ENCODE measurements around the gene ABCC5.

ABCC5 gene

DNA sequence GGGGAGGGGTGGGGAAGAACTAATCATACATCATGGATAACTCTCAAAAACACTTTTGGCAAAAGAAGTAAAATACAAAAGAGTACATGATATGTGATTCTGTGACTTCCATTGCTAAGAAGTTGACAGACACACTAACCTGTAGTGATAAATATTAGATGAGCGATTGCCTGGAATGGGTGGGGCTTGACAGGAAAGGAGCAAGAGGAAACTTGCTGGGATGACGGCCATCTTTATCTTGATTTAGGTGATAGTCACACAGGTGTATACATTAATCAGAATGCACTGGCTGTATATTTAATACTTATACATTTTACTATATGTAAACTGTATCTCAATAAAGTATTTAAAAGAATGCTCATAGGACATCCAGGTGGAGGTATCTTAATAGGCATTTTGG is 146.1 kb downstream of the ABCC5 start:
- TF ChIP-seq POLR2AphosphoS5 (IDR thresholded peaks at IDR 0.05; ENCODE audit: low read depth, low read length) (no peak), FOXP2 (optimal IDR thresholded peaks at IDR 0.05; ENCODE audit: borderline replicate concordance, extremely low read depth, extremely low read length, insufficient read depth) (no peak), SIN3A (IDR thresholded peaks at IDR 0.05; ENCODE audit: borderline replicate concordance, insufficient read depth, low read length) (no peak)
- TF ChIP-seq, protein P1, sequence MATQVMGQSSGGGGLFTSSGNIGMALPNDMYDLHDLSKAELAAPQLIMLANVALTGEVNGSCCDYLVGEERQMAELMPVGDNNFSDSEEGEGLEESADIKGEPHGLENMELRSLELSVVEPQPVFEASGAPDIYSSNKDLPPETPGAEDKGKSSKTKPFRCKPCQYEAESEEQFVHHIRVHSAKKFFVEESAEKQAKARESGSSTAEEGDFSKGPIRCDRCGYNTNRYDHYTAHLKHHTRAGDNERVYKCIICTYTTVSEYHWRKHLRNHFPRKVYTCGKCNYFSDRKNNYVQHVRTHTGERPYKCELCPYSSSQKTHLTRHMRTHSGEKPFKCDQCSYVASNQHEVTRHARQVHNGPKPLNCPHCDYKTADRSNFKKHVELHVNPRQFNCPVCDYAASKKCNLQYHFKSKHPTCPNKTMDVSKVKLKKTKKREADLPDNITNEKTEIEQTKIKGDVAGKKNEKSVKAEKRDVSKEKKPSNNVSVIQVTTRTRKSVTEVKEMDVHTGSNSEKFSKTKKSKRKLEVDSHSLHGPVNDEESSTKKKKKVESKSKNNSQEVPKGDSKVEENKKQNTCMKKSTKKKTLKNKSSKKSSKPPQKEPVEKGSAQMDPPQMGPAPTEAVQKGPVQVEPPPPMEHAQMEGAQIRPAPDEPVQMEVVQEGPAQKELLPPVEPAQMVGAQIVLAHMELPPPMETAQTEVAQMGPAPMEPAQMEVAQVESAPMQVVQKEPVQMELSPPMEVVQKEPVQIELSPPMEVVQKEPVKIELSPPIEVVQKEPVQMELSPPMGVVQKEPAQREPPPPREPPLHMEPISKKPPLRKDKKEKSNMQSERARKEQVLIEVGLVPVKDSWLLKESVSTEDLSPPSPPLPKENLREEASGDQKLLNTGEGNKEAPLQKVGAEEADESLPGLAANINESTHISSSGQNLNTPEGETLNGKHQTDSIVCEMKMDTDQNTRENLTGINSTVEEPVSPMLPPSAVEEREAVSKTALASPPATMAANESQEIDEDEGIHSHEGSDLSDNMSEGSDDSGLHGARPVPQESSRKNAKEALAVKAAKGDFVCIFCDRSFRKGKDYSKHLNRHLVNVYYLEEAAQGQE (IDR thresholded peaks at IDR 0.05; ENCODE audit: insufficient read depth in 1 of 2, low read depth in 2 of 2, low read length in 2 of 2) = no peak

DNA sequence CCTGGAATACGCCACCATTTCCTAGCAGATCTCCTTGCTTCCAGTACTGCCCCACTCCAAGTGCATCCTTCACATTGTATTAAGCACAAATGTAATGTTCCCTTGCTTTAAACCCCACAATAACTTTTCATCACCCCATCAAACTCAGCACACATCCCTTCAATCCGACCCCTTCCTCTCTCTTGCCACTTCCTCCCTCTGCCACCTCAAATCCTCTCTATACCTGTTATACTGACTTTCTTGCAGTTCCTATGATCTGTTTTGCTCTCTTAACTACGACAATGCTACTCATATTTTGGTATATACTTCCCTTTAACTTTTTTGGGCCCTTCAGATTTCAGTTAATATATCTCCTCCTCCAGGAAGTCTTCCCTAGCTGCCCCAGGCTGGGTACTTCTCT is 147.1 kb downstream of the ABCC5 start:
- no peak for TF ChIP-seq SIN3A (IDR thresholded peaks at IDR 0.05; ENCODE audit: borderline replicate concordance, insufficient read depth, low read length)
- TF ChIP-seq, protein P1 (IDR thresholded peaks at IDR 0.05; ENCODE audit: insufficient read depth in 1 of 2, low read depth in 2 of 2, low read length in 2 of 2) = no peak
- TF ChIP-seq TAF1 (IDR thresholded peaks at IDR 0.05; ENCODE audit: borderline replicate concordance, insufficient read depth, low read length) = no peak
- no peak for TF ChIP-seq FOXP2 (optimal IDR thresholded peaks at IDR 0.05; ENCODE audit: borderline replicate concordance, extremely low read depth, extremely low read length, insufficient read depth)
- no peak for TF ChIP-seq POLR2AphosphoS5 (IDR thresholded peaks at IDR 0.05; ENCODE audit: low read depth, low read length)

Measured in PFSK-1 (cell line).